ENCODE results near the gene C15orf39.

The C15orf39 gene

DNA sequence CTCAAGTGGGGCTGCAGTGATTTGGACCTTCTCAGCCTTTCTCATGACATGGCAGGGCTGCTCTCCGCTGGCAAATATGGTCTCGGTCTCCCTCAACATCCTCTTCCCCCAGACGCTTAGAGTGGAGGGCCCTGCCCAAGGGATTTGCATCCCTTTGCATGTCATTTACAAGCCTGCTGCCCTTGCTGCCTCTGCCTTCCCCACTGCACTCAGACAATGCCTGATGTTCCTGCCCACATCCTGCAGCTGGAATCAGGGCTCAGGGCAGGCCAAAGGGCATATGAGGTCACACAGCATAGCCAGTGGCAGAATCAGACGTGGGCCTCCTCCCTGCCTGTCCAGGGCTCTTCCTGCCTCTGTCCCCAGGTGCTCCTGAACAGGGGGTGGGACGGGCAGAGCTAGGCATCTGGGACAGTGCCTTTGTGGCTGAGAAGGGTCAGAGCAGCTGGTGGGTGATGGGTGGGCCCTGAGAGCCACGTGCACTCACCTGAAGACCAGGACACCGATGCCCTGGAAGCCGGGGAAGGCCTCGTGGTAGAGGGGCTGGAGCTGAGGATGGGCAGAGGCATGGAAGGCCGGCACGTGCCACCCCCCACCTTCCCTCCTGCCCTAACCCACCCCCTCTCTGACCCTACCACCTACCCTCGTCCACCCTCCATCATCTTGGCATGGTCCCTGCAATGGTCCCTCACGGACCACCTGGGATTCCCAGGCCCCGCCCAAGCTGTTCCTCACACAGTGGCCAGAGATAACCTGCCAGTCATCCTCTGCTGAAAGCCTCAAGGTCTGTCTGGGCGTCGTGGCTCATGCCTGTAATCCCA is 29.1 kb downstream of the C15orf39 start:
- H3K27ac ChIP-seq (ENCODE audit: low read length), result no peak overlapping the region
- H3K4me3 ChIP-seq (ENCODE audit: low read depth in 1 of 2, low read length in 2 of 2), result no peak overlapping the region
- no peaks in the 10 kb centered on the region for H3K4me1 ChIP-seq (ENCODE audit: control insufficient read depth in 1 of 2, insufficient read depth in 2 of 2, low read length in 2 of 2)
- no peaks in the 10 kb centered on the region for H3K27me3 ChIP-seq (ENCODE audit: low read depth, low read length)
- H3K36me3 ChIP-seq (ENCODE audit: control insufficient read depth in 1 of 2, insufficient read depth in 2 of 2, low read length in 2 of 2), result no peaks in the 10 kb centered on the region
- no peaks in the 10 kb centered on the region for H3K9me3 ChIP-seq (ENCODE audit: control insufficient read depth in 1 of 2, low read length in 2 of 2)

DNA sequence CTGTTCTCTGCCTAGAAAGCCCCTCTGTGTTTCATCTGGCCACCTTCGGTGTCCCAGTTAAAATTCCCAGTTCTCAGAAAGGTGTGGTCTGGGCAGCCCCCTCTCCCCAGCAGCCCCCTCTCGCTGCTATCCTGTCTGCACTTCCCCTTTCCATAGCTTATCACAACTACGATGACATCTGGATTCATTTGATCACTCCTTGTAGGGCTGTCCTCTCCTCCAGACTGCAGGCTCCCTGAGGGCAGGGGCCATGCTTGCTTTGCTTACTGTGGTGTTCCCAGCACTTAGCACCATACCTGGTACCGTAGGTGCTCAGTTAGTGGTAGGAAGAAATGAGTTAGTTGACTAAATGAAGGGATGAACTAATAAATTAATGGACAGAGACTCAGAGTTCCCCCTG is 30.2 kb downstream of the C15orf39 start:
- H3K4me1 ChIP-seq (ENCODE audit: control insufficient read depth in 1 of 2, insufficient read depth in 2 of 2, low read length in 2 of 2), result no peaks in the 10 kb centered on the region
- H3K27me3 ChIP-seq (ENCODE audit: low read depth, low read length), result no peaks in the 10 kb centered on the region

GRCh38 chr15:75232252-75232813 is 30.7 kb downstream of the C15orf39 start:
- Histone ChIP-seq H3K9me3 (ENCODE audit: control insufficient read depth in 1 of 2, low read length in 2 of 2) (no peaks in the 10 kb centered on the region), H3K4me1 (ENCODE audit: control insufficient read depth in 1 of 2, insufficient read depth in 2 of 2, low read length in 2 of 2) (no peaks in the 10 kb centered on the region), H3K36me3 (ENCODE audit: control insufficient read depth in 1 of 2, insufficient read depth in 2 of 2, low read length in 2 of 2) (no peaks in the 10 kb centered on the region), H3K27me3 (ENCODE audit: low read depth, low read length) (no peaks in the 10 kb centered on the region), H3K27ac (ENCODE audit: low read length) (no peak overlapping the region), H3K4me3 (ENCODE audit: low read depth in 1 of 2, low read length in 2 of 2) (no peak overlapping the region)

More for the DNA sequence above, 30.2 kb downstream of the C15orf39 start:
- no peak overlapping the region for H3K4me3 ChIP-seq (ENCODE audit: low read depth in 1 of 2, low read length in 2 of 2)
- no peak overlapping the region for H3K27ac ChIP-seq (ENCODE audit: low read length)
- no peaks in the 10 kb centered on the region for H3K9me3 ChIP-seq (ENCODE audit: control insufficient read depth in 1 of 2, low read length in 2 of 2)
- no peaks in the 10 kb centered on the region for H3K36me3 ChIP-seq (ENCODE audit: control insufficient read depth in 1 of 2, insufficient read depth in 2 of 2, low read length in 2 of 2)

- Histone ChIP-seq H3K36me3 (ENCODE audit: control insufficient read depth in 1 of 2, insufficient read depth in 2 of 2, low read length in 2 of 2) (no peaks in the 10 kb centered on the region), H3K4me1 (ENCODE audit: control insufficient read depth in 1 of 2, insufficient read depth in 2 of 2, low read length in 2 of 2) (no peaks in the 10 kb centered on the region), H3K9me3 (ENCODE audit: control insufficient read depth in 1 of 2, low read length in 2 of 2) (no peaks in the 10 kb centered on the region), H3K4me3 (ENCODE audit: low read depth in 1 of 2, low read length in 2 of 2) (no peak overlapping the region), H3K27me3 (ENCODE audit: low read depth, low read length) (no peaks in the 10 kb centered on the region), H3K27ac (ENCODE audit: low read length) (no peak overlapping the region)
Measured at GRCh38 chr15:75232826-75233503, 31.3 kb downstream of the C15orf39 start.

DNA sequence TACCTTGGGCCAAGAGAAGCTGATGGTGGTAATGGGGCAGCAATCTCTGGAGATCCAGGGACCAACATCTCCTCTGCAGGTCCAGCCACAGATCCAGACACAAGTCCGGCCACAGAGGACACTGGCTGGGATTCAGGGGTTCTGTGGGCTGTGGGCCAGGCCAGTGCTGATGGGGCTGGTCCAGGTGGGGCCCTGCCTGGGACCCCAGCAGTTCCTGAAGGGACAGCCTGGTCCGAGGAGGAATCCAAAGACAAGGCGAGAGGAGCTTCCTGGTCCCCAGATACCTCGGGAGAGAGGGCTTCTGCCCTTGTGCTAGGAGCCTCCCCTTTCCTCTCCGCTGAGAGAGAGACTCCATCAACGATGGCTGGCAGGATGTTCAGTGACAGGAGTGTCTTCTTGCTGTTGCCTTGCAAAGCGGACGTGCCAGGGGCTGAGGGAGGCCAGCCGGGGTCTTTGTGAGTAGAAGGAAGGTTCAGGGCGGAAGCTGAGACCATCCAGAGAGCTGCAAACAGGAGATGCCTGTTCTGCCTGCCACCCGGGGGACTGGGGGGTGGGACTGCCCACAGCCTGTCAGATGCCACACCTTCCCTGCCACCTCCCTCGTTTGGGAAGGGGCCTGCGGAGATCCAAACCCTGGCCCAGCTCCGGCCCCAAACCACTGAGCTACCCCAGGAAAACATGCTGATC is 32.0 kb downstream of the C15orf39 start:
- Histone ChIP-seq H3K4me3 (ENCODE audit: low read depth in 1 of 2, low read length in 2 of 2) (no peak overlapping the region), H3K9me3 (ENCODE audit: control insufficient read depth in 1 of 2, low read length in 2 of 2) (no peaks in the 10 kb centered on the region), H3K4me1 (ENCODE audit: control insufficient read depth in 1 of 2, insufficient read depth in 2 of 2, low read length in 2 of 2) (no peaks in the 10 kb centered on the region), H3K27me3 (ENCODE audit: low read depth, low read length) (no peaks in the 10 kb centered on the region), H3K27ac (ENCODE audit: low read length) (no peak overlapping the region), H3K36me3 (ENCODE audit: control insufficient read depth in 1 of 2, insufficient read depth in 2 of 2, low read length in 2 of 2) (no peaks in the 10 kb centered on the region)

DNA sequence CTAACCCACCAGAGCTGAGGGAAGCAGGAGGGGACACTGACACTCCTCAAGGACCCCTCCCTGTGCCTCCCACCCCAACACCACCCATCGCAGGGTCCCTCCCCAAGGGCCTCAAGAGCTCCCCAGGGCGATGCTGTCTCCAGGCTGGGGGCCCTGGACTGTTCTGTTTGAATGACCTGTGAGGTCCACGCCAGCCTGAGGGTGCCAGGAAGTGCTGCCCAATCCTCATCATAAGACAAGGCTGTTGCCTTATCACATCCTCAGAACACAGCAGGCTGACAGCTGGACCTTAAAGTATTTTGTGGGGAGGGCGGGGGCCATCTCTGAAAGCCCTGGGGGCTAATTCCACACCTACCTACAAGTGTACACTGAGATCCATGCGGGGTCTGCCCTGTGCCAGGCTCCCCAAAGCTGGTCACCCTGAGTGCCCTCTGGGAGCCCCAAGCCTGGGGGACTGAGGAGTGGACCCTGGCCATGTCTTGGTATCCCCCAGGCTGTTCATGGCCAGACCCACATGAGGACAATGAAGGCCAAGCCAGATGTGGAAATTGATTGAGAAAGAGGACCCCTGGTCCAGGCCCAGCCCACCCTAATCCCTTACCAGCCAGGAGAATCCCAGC is 32.6 kb downstream of the C15orf39 start:
- Histone ChIP-seq H3K36me3 (ENCODE audit: control insufficient read depth in 1 of 2, insufficient read depth in 2 of 2, low read length in 2 of 2) (no peaks in the 10 kb centered on the region), H3K9me3 (ENCODE audit: control insufficient read depth in 1 of 2, low read length in 2 of 2) (no peaks in the 10 kb centered on the region), H3K27ac (ENCODE audit: low read length) (no peak overlapping the region), H3K4me1 (ENCODE audit: control insufficient read depth in 1 of 2, insufficient read depth in 2 of 2, low read length in 2 of 2) (no peaks in the 10 kb centered on the region), H3K4me3 (ENCODE audit: low read depth in 1 of 2, low read length in 2 of 2) (no peak overlapping the region), H3K27me3 (ENCODE audit: low read depth, low read length) (no peaks in the 10 kb centered on the region)

GRCh38 chr15:75235051-75235673 is 33.5 kb downstream of the C15orf39 start:
- Histone ChIP-seq H3K4me1 (ENCODE audit: control insufficient read depth in 1 of 2, insufficient read depth in 2 of 2, low read length in 2 of 2) (no peaks in the 10 kb centered on the region), H3K4me3 (ENCODE audit: low read depth in 1 of 2, low read length in 2 of 2) (no peak overlapping the region), H3K27me3 (ENCODE audit: low read depth, low read length) (no peaks in the 10 kb centered on the region), H3K9me3 (ENCODE audit: control insufficient read depth in 1 of 2, low read length in 2 of 2) (no peaks in the 10 kb centered on the region), H3K27ac (ENCODE audit: low read length) (no peak overlapping the region), H3K36me3 (ENCODE audit: control insufficient read depth in 1 of 2, insufficient read depth in 2 of 2, low read length in 2 of 2) (no peaks in the 10 kb centered on the region)

- Histone ChIP-seq H3K27ac (ENCODE audit: low read length) (no peak overlapping the region), H3K36me3 (ENCODE audit: control insufficient read depth in 1 of 2, insufficient read depth in 2 of 2, low read length in 2 of 2) (no peaks in the 10 kb centered on the region), H3K27me3 (ENCODE audit: low read depth, low read length) (no peaks in the 10 kb centered on the region), H3K9me3 (ENCODE audit: control insufficient read depth in 1 of 2, low read length in 2 of 2) (no peaks in the 10 kb centered on the region), H3K4me1 (ENCODE audit: control insufficient read depth in 1 of 2, insufficient read depth in 2 of 2, low read length in 2 of 2) (no peaks in the 10 kb centered on the region), H3K4me3 (ENCODE audit: low read depth in 1 of 2, low read length in 2 of 2) (no peak overlapping the region)
Measured at GRCh38 chr15:75235760-75236729, 34.4 kb downstream of the C15orf39 start.

- Histone ChIP-seq H3K4me3 (ENCODE audit: low read depth in 1 of 2, low read length in 2 of 2) (no peak overlapping the region), H3K4me1 (ENCODE audit: control insufficient read depth in 1 of 2, insufficient read depth in 2 of 2, low read length in 2 of 2) (no peaks in the 10 kb centered on the region), H3K27me3 (ENCODE audit: low read depth, low read length) (no peaks in the 10 kb centered on the region), H3K9me3 (ENCODE audit: control insufficient read depth in 1 of 2, low read length in 2 of 2) (no peaks in the 10 kb centered on the region), H3K36me3 (ENCODE audit: control insufficient read depth in 1 of 2, insufficient read depth in 2 of 2, low read length in 2 of 2) (no peaks in the 10 kb centered on the region), H3K27ac (ENCODE audit: low read length) (no peak overlapping the region)
Measured at GRCh38 chr15:75237316-75237982, 35.8 kb downstream of the C15orf39 start.

Data from muscle layer of duodenum (tissue), 2 donors.